GM18951 (cell line): ENCODE data around the gene BASP1.

Source experiments
- POLR2A ChIP-seq: IDR thresholded peaks from 4 replicates; pipeline ENCODE4 v1.6.1; 2011; ENCODE audit warnings: mild to moderate bottlenecking; ENCODE audit not compliant: insufficient read length, insufficient read depth; ENCODE audit errors: extremely low read depth
- in situ Hi-C: fragments of 300-500 bp; cut with MboI; formaldehyde crosslinking; loops from one replicate; pipeline ENCODE4 v1.12.0; 2022; ENCODE audit warnings: low sequenced_read_pairs, mixed read lengths, inconsistent platforms; ENCODE audit not compliant: unreplicated experiment

BASP1 gene

DNA sequence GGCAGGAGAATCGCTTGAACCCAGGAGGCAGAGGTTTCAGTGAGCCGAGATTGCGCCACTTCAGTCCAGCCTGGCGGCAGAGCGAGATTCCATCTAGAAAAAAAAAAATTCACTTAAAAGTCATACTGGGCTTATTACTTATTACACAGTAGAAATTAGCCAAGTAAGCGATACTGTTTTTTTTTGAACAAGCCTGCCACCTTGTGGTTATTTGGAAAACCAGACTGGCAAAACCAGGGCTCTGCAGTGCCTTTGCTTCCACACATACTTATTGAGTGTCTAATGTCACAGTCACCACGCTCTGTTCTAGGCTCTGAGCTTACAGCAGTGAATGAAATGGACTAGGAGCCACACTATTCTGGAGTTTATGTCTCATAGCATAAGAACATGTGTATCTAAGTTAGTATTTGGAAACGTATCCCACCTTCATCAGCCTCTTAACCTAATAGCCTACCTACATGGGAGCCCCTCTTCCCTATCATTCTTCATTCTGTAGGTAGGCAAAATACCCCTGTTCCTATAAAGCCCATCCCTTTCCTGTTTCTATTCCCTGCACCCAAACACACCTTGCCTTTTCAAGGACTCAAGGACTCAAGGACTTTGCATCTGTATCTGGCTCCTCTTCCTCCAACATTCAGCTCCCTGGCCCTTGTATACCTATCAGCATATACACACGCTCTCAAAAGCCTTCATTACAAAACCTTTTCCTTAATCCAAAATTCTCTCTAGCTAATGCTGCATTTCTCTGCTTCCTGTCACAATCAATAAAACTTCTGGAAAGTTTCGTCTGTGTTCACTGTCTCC lies 13.9 kb upstream of the BASP1 start:
- in situ Hi-C loops = loop anchor here (25.0 kb wide), 1 partner anchor 409 kb away; the partner anchor contains the start of genes TAF11L11 and TAF11L12

DNA sequence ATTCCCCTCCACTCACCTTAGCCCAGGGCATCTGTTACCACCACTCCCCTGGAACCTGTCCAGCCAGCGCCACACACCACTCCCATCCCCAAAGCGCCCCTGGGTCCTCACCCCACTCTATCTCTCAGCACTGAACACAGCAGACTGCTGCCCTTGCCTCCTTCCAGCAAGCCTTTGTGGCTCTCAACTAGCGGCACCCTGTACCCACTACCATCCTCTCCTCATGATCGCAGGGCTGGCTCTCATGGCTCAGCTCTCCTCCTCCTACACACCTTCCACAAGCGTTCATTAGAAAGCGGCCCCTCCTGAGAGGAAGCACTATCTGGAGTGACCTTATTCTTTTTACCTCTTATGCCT lies 13.3 kb upstream of the BASP1 start:
- in situ Hi-C loops = loop anchor here (25.0 kb wide), 1 partner anchor 408 kb away; the partner anchor contains the start of genes TAF11L11 and TAF11L12
- no peak for TF ChIP-seq POLR2A

More for the DNA sequence above, 13.9 kb upstream of the BASP1 start:
- no peak for TF ChIP-seq POLR2A

GRCh38 chr5:17206021-17206420 lies 11.4 kb upstream of the BASP1 start:
- no peak for TF ChIP-seq POLR2A
- in situ Hi-C loops = loop anchor here (25.0 kb wide), 1 partner anchor 406 kb away; the partner anchor contains the start of genes TAF11L11 and TAF11L12

DNA sequence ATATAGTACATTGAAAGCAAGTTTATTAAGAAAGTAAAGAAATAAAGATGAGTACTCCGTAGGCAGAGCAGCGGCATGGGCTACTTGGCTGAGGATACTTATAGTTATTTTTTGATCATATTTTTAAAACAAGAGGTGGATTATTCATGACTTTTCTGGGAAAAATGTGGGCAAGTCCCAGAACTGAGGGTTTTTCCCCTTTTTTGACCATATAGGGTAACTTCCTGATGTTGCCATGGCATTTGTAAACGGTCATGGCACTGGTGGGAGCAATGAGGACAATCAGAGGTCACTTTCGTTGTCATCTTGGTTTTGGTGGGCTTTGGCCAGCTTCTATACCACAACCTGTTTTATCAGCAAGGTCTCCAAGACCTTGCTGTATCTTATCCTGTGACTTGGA lies 5.2 kb upstream of the BASP1 start:
- TF ChIP-seq POLR2A = no peak
- in situ Hi-C loops = loop anchor here (10.0 to 25.0 kb wide), 2 partner anchors 400 to 1093 kb away; partner anchors contain the start of genes TAF11L11 and TAF11L12

DNA sequence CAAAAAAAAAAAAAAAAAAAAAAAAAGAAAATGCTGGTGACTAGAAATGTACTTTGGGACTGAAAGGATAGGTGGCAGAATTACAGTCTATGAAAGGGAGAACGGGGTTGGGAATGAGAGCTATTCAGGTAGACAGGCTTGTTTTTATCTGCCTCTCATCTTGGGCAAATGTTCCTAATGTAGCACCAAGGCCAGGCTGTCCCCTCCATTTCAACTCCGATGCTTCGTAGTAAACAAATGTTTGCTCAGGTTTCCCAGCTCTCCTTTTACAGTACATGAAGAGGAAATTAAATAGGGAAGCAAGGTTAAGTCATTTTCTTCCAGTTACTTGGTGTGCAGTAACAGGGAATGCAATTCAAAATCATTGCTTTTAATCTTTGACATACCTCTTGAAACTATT lies 4.4 kb upstream of the BASP1 start:
- no peak for TF ChIP-seq POLR2A
- in situ Hi-C loops = loop anchor here (10.0 to 25.0 kb wide), 2 partner anchors 399 to 1092 kb away; partner anchors contain the start of genes TAF11L11 and TAF11L12

DNA sequence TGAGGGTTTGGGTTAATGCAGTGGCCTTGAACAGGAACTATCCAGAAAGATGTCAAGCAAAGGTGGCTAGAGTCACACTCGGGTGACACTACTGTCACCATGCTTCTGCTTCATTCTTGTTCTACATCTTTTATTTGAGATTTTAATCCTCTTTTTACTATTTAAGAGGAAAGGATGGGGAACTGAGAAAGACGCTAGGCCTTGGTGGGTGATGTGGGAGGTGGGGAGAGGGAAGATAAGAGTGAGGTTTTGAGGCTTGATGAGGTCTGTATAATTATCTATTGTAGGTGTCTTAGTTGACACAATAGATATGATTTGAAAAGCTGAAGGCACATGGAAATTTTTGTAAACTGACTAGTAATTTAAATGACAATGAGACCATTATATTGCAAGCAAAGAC lies 3.5 kb upstream of the BASP1 start:
- in situ Hi-C loops = loop anchor here (10.0 to 25.0 kb wide), 2 partner anchors 398 to 1091 kb away; partner anchors contain the start of genes TAF11L11 and TAF11L12

GRCh38 chr5:17214893-17215292 lies 2.5 kb upstream of the BASP1 start:
- in situ Hi-C loops = loop anchor here (10.0 to 25.0 kb wide), 2 partner anchors 397 to 1090 kb away; partner anchors contain the start of genes TAF11L11 and TAF11L12
- TF ChIP-seq POLR2A = no peak

More for the DNA sequence above, 3.5 kb upstream of the BASP1 start:
- no peak for TF ChIP-seq POLR2A

GRCh38 chr5:17215361-17215760 lies 2.1 kb upstream of the BASP1 start:
- in situ Hi-C loops = loop anchor here (10.0 to 25.0 kb wide), 2 partner anchors 397 to 1089 kb away; partner anchors contain the start of genes TAF11L11 and TAF11L12
- TF ChIP-seq POLR2A = no peak

DNA sequence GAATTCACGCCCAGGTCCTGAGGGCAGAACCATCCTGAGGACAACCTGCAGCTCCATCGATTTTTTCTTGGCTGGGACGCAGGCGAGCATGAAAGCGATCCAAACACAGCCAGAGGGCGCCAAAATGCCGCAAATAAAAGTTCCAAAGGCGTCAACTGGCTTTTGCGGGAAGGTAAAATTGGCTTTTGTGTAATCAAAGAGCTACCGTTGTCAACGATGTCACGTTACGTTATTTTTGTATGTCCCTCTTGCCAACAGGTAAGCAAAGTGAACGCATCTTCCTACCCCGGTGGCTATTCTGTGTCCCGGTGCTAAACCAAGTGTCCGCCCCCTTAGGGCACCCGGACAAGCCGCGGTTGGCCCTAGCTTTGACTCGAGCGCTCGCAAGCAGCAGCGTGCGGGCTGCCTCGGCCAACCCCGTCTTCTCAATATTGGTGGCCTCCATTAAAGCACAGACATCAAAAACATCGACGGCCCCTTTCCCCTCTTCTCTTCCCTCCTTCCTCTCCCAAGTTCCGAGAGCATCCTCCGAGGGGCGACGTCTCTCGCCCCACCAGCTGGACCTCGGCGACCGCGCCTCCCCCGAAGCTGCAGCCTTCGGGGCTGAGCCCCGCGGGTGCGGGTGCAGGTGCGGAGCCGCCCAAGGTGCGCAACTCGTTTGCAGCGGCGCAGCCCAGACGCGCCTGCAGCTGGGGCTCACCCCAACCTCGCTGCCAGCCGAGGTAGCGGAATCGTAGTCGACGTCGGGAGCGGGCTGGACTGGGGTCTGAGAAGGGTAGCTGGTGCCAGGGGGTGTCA lies 1.1 kb upstream of the BASP1 start:
- no peak for TF ChIP-seq POLR2A
- in situ Hi-C loops = loop anchor here (10.0 to 25.0 kb wide), 2 partner anchors 396 to 1088 kb away; partner anchors contain the start of genes TAF11L11 and TAF11L12

- TF ChIP-seq POLR2A = no peak
- in situ Hi-C loops = loop anchor here (10.0 to 25.0 kb wide), 2 partner anchors 395 to 1088 kb away; partner anchors contain the start of genes TAF11L11 and TAF11L12
Measured at GRCh38 chr5:17216974-17217492, 398 bp upstream of the BASP1 start.

GRCh38 chr5:17218353-17219005 lies 1.0 kb downstream of the BASP1 start:
- TF ChIP-seq POLR2A = no peak
- in situ Hi-C loops = loop anchor here (10.0 to 25.0 kb wide), 2 partner anchors 394 to 1086 kb away; partner anchors contain the start of genes TAF11L11 and TAF11L12

GRCh38 chr5:17219006-17219422 lies 1.6 kb downstream of the BASP1 start:
- no peak for TF ChIP-seq POLR2A
- in situ Hi-C loops = loop anchor here (10.0 to 25.0 kb wide), 2 partner anchors 393 to 1086 kb away; partner anchors contain the start of genes TAF11L11 and TAF11L12
